Activated T-cell treated with anti-CD3 and anti-CD28 coated beads, Interleukin-2, amount 50 U/mL, for 48 hours (primary cell): Measurements from ENCODE around the gene CPNE5.
"Not testable (repeated sequence)": the region's sequence is repeated elsewhere in the genome, so short reads cannot be mapped to it uniquely, and the experiment has no call there.

Source experiments
- DNase-seq, 2 experiments: peaks; one replicate each; pipeline ENCODE4 v3.0.0-alpha.2; 2020

The CPNE5 gene

GRCh38 chr6:36720251-36721141 is 118.7 kb downstream of the CPNE5 start:
- DNase-seq, result no peak

DNA sequence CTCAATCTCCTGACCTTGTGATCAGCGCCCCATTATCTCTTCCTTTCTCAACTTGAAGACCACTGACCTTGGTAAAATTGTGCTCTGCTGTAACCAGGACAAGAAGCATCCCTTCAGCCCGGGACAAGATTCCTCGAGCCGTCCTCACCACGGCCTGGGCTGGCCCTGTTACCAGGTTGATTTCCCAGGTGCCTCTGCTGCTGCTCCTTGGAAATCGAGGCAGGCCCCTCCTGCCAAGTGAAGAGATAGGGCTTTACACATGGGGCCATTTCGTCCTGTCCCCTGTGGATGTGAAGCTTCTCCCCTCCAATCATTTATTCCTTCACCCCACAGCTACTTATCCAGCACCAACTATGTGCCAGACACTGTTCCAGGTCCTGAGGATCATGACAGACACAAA is 120.1 kb downstream of the CPNE5 start:
- no peak for DNase-seq

DNA sequence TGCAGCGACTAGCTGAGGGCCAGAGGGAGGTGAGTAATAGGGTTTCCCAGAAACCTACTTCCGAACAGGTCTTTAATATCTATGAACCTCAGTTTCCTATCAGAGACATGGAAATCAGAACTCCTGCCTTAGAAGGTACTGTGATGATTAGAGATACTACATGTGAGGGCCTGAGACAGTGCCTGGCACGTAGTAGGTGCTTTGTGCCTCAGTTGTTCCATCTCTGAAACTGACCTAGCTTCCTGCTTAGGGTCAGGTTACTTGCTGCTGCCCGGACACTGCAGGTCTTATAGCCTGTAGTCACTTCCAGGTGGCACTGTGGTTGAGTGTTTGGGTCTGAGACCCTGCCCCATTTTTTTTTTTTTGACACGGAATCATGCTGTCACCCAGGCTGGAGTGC is 120.7 kb downstream of the CPNE5 start:
- no peak for DNase-seq

GRCh38 chr6:36717871-36718540 is 121.2 kb downstream of the CPNE5 start:
- DNase-seq, result no peak

- no peak for DNase-seq
These were observed 121.9 kb downstream of the CPNE5 start for GRCh38 chr6:36717231-36717825.

DNA sequence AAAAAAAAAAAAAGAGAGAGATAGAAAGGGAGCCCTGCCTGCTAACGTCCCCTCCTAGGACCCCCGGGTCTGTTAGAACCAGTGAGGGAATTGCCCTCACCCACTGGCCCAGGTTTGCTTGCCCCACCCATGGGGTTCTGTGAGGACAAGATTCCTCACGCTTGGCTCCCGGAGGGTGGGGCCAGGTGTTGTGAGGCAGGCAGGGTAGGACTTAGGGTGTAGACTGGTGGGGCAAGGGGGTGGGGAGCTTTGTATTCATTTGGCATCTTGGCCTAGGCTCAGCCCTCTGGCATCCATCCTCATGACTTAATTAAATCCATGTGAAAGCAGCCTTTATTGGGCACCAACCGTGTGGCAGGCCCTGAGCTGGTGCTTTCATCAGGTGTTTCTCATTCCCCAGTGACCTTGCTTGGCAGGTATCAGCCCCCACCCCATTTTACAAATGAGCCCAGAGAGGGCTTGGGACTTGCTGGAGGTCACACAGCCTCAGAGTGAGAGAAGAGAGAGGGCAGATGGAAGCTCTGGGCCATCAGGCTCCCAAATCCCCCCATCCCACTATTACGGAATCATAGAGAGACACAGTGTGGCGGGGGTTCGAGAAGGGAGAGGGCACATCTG is 122.7 kb downstream of the CPNE5 start:
- no peak for DNase-seq

GRCh38 chr6:36715469-36715868 is 123.8 kb downstream of the CPNE5 start:
- DNase-seq, result no peak

GRCh38 chr6:36714511-36714910 is 124.7 kb downstream of the CPNE5 start:
- no peak for DNase-seq

DNA sequence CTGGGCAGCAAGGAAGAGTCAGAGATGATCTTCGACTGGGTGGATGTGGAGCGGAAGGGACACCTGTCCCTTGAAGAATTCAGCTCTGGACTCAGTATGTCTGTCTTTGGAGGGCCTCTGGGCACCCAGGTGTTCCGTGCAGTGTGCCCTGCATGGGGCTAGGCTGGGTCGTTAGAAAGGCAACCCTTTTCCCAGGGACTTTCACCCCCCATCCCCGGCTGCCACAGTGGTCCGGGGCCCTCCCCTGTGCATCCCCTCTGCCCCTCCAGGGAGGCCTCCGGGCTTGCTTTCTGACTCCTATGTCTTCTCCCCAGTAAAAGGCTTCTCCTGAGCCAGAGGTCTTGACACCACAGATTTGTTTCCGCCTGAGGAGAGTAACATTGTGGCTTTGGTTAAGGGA is 125.4 kb downstream of the CPNE5 start:
- no peak for DNase-seq

- no peak for DNase-seq
These were observed 126.4 kb downstream of the CPNE5 start for GRCh38 chr6:36712816-36713215.

- DNase-seq, result no peak
These were observed 132.9 kb downstream of the CPNE5 start for GRCh38 chr6:36706339-36706738.

- not testable (repeated sequence) for DNase-seq
These were observed 134.2 kb downstream of the CPNE5 start for GRCh38 chr6:36704961-36705577.

- DNase-seq, result no peak
These were observed 135.3 kb downstream of the CPNE5 start for GRCh38 chr6:36703982-36704381.

GRCh38 chr6:36703081-36703606 is 136.1 kb downstream of the CPNE5 start:
- no peak for DNase-seq

DNA sequence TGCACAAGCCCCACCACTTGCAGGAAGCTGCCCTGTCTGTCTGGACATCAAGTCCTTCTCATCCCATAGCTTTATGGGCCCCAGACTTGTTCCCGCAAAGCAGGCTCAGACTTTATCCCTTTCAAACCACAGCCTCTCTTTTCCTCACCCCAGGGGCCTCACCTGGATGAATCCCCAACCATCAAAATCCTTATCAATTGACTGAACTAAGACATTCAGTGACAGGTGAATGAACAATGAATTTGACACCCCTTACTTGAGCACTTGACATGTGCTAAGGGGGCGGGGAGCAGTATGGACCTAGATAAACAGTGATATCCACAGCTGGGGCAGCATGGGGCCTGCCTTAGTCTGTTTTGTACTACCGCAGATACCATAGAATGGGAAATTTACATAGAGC is 136.6 kb downstream of the CPNE5 start:
- DNase-seq, result no peak

DNA sequence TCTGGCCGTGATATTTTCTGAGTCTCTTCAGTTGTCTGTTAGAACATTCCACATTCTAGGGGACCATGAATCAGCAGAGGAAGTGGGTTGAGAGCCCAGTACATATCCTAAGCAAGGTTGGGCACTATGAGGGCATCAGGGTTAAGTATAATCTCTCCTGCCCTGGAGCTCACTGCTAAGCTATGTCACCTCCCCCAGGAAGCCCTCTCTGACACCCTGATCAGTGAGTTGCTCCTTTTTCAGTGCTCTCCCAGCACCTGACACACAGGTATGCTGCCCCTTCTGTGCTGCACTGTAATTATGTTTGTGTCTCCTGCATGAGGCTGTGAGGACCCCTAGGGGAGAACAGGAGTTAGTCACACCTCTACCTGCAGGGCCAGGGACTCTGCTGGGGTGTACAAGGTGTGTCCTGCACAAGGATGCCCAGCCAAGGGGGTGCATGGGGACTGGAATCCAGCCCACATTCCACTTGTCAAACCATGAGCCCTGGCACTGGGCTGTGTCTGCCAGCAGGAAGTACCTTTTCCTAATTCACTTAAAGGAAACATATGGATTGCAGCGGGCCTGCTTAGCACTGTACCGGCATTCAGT is 137.7 kb downstream of the CPNE5 start:
- DNase-seq, result no peak

- DNase-seq, result no peak
These were observed 138.4 kb downstream of the CPNE5 start for GRCh38 chr6:36700831-36701230.

DNA sequence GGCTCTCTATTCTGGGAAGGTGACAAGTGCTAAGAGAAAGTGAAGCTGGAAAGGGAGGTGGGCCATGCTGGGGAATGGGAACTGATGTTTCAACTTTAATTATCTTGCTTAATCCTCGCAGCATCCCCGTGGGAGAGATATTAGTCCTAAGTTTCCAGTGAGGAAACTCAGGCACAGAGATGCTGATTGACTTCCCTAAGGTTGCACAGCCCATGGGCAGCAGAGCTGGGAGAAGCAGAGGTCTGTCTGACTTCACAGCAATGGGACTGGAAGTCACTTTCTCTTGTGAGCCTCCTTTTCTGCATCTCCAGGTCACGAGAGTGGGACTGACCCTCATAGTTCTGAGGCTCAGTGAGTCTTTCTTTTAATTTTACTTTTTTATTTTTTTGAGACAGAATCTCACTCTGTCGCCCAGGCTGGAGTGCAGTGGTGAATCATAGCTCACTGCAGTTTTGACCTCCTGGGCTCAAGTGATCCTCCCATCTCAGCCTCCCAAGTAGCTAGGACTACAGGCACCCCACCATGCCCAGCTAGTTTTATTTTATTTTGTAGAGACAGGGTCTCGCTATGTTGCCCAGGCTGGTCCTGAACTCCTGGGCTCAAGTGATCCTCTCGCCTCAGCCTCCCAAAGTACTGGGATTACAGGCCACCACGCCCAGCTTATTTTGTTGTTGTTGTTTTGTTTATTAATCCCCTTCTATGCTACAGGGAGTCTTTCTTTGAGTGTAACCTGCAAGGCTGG is 139.0 kb downstream of the CPNE5 start:
- no peak for DNase-seq

DNA sequence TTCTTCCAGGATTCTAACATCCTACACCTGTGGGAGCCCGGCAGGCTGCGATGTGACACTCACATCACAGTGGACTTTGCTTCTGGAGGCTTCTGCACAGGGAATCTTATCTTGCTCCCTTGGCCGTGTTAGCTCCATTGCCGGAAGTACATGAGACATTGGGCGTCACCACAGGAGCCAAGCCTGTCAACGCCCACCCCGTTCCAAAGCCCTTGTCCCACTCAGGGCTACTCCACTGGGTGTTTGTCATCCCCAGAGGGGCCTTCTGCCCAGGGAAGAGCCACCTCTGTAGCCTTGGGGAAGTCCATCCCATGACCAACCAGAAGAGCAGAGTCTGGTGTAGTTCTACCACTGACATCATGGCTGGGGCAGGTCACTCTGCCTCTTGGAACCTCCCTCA is 139.9 kb downstream of the CPNE5 start:
- no peak for DNase-seq

GRCh38 chr6:36698871-36699271 is 140.4 kb downstream of the CPNE5 start:
- no peak for DNase-seq

DNA sequence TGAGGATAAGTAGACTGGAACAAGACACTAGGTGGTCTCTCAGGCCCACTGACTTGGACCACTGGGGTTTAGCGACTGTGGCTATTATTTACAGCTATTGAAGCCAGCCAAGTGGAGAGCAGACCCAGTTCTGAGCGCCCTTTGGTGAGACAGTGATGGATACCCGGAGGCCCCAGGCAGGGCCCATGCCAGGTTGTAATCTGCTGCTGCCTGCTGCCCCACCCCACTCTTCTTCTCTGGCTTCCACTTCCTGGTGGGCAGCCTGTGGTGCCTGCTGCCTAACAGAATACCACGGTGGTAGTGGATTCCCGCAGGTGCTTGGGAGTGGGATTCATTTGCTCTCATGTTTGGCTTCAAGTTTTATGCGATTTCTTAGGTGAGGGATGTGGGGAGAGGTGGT is 141.0 kb downstream of the CPNE5 start:
- no peak for DNase-seq

DNA sequence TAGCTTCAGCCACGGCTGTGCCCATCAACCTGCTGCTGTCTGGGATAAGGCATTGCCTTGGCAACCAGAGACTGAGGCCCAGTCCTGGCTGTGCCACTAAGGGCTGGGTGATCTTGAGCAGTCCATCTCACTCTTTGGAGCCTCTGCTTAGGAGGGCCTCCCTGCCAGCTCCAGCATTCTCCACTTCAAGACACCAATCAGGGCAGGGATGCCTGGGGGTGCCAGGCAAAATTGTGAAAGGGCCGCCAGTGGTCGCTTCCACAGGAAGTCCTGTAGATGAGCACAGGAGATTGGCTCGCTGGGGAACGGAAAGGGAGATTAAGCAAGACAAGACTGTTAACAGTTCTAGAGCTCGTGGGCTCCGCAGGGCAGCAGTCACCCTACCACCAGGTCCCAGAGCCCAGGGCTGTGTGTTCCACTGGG is 141.8 kb downstream of the CPNE5 start, which contains the start of gene RAB44:
RAB44 (plus strand) TSS at position 346 of the 423 bp plus-strand sequence. CDS start 6,410 bp downstream, outside the sequence.
- DNase-seq, result no peak
